HG02884 (cell line): ENCODE data around the gene PPP1R1A.

Experiments used
- ATAC-seq: cut with Tn5 transposase; IDR thresholded peaks from one replicate; pipeline ENCODE4 v1.9.1; 2021; ENCODE audit warnings: mild to moderate bottlenecking, moderate library complexity; ENCODE audit not compliant: unreplicated experiment

PPP1R1A gene

GRCh38 chr12:54541751-54542290, 46.6 kb downstream of the PPP1R1A start:
- ATAC-seq: no peak

- no peak for ATAC-seq
These were observed 50.2 kb downstream of the PPP1R1A start for GRCh38 chr12:54538136-54538700.

GRCh38 chr12:54535474-54535873, 53.0 kb downstream of the PPP1R1A start:
- ATAC-seq: no peak

GRCh38 chr12:54529581-54529980, 58.9 kb downstream of the PPP1R1A start:
- no peak for ATAC-seq
